Naive thymus-derived CD8-positive, alpha-beta T cell (primary cell): ENCODE results near the gene ATRIP. TPM values are rescaled to one million over a fixed set of nuclear protein-coding genes. Genes with fewer than 3 reads are reported as not detected.
A peak's percentile ranks its signal among the peaks of the same experiment; 100 is the strongest.

Source experiments
- ATAC-seq, 2 donors: fragments of 150-1000 bp; cut with Tn5 transposase in 1 of 2; sonication (Bioruptor Pico), chemical (Tn5 transposase) in 1 of 2; 1 replicate in 1 of 2; 2 replicates in 1 of 2; pipeline ENCODE4 v1.10.0; 2021; ENCODE audit warnings: mild to moderate bottlenecking in 2 of 2, moderate library complexity in 2 of 2
- POLR2A ChIA-PET: fragments of 350-600 bp; sonication (Branson Sonifier 250); formaldehyde crosslinking; loops from one replicate; lab custom pipeline; 2021; ENCODE audit warnings: antibody characterized with exemption; lab: Charles Lee
- DNase-seq, 10 donors: peaks; one replicate each; pipeline versions ENCODE4 v3.0.0 to v3.0.0-alpha.2; 2020 to 2022
- H3K27ac Mint-ChIP-seq, 10 donors: one replicate each; pipeline ENCODE4 v1.8.0; 2020 to 2022; ENCODE audit warnings: mild to moderate bottlenecking in 10 of 10, mixed read lengths in 10 of 10, moderate library complexity in 4 of 10, inconsistent platforms in 1 of 10
- H3K27me3 Mint-ChIP-seq, 5 donors: one replicate each; pipeline ENCODE4 v1.8.0; 2021 to 2022; ENCODE audit warnings: mixed read lengths in 5 of 5
- H3K36me3 Mint-ChIP-seq, 3 donors: one replicate each; pipeline ENCODE4 v1.8.0; 2020 to 2022; ENCODE audit warnings: mixed read lengths in 3 of 3, mild to moderate bottlenecking in 2 of 3, inconsistent platforms in 1 of 3
- H3K4me1 Mint-ChIP-seq, 4 donors: one replicate each; pipeline ENCODE4 v1.8.0; 2021 to 2022; ENCODE audit warnings: mixed read lengths in 4 of 4
- H3K4me3 Mint-ChIP-seq, 10 donors: one replicate each; pipeline ENCODE4 v1.8.0; 2020 to 2022; ENCODE audit warnings: mild to moderate bottlenecking in 10 of 10, mixed read lengths in 10 of 10, moderate library complexity in 6 of 10, inconsistent platforms in 1 of 10
- H3K9me3 Mint-ChIP-seq, 9 donors: one replicate each; pipeline ENCODE4 v1.8.0; 2020 to 2022; ENCODE audit warnings: mixed read lengths in 9 of 9, mild to moderate bottlenecking in 3 of 9, inconsistent platforms in 1 of 9, moderate library complexity in 1 of 9
- polyA plus RNA-seq, 3 donors: library from polyadenylated mRNA; unstranded; fragments of 300-500 nt; fragmentation: Illumina TruSeq; gene quantifications; one replicate each; pipeline ENCODE4 v1.2.3, GENCODE V29; 2021
- total RNA-seq, 8 experiments: library from RNA in 2 of 8; stranded (reverse) in 2 of 8; gene quantifications; one replicate each; pipeline ENCODE4 v1.2.3 and lab custom pipeline; 2021 to 2026

Gene ATRIP
- total and polyA plus RNA-seq, 5 experiments from 2014 or later: 8.9 to 17.5 (median 13.2) TPM

DNA sequence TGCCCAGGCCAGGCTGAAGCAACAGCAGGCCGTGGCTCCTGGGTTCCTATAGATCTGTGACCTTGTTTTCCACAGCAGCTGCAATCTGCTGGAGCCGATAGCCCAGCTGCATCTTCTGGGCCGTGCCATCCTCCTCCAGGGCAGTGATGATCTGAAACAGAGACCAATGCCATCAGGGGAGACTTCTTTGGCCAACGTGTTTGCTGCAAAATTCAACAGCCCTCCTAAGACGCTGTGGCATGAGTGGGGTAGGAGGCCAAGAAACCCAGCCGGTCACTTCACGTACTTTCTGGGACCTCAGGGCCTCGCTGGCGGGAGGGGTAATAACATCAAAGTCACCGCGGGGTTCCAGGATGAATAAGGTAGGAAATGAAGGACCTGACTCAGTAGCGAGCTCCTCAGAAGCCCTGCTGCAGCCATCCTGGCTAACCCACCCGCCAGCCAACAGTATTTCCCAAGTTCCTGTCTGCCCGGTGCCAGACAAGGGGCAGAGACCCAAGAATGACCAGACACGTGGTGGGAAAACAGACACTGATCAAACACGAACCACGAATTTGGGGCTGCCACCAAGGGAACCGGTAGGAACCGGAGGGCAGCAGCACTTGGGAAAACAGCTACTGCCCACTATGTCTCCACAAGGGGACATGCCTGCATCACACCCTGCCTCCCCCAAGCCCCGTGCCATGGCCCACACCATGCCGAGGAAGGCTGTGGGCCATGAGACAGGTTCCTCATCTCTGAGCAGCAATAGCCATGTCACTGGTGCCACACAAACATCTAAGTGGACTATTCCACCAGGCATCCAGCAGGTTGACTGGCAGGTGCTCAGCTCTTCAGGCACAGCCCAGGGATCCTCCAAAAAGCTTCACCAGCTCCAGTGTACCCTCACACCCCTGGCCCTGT lies 41.8 kb upstream of the ATRIP start:
- ATAC-seq: no peak
- POLR2A ChIA-PET: interaction anchor here (0.5 kb wide), 1 partner anchor 54 kb away, joined by 4 read pairs; no protein-coding TSS in a partner anchor
- no peaks in the 10 kb centered on the region for H3K9me3 Mint-ChIP-seq
- no peak overlapping the region for H3K27ac Mint-ChIP-seq
- DNase-seq: peak in 2 of 10 donors; percentile 14 to 18
- peaks cover 0 to 2% (median 0%) of the 10 kb centered on the region in 4 donors for H3K4me1 Mint-ChIP-seq
- H3K36me3 Mint-ChIP-seq: no peaks in the 10 kb centered on the region
- H3K4me3 Mint-ChIP-seq: peak overlapping the region in 1 of 10 donors; percentile 41
- peaks cover 0 to 8% (median 0%) of the 10 kb centered on the region in 5 donors for H3K27me3 Mint-ChIP-seq

GRCh38 chr3:48405343-48405881 lies 41.1 kb upstream of the ATRIP start:
- ATAC-seq (no peak), DNase-seq (peak in 2 of 10 donors; percentile 12 to 60)
- H3K4me1 Mint-ChIP-seq: peaks cover 0 to 2% (median 0%) of the 10 kb centered on the region in 4 donors
- no peaks in the 10 kb centered on the region for H3K36me3 Mint-ChIP-seq
- peak overlapping the region in 1 of 10 donors; percentile 41 for H3K4me3 Mint-ChIP-seq
- POLR2A ChIA-PET: interaction anchor here (0.5 kb wide), 1 partner anchor 53 kb away, joined by 4 read pairs; no protein-coding TSS in a partner anchor
- peak overlapping the region in 2 of 10 donors; percentile 40 to 65 for H3K27ac Mint-ChIP-seq
- no peaks in the 10 kb centered on the region for H3K9me3 Mint-ChIP-seq
- H3K27me3 Mint-ChIP-seq: peaks cover 0 to 7% (median 0%) of the 10 kb centered on the region in 5 donors

- Mint-ChIP-seq H3K4me3 (no peak overlapping the region), H3K27me3 (peaks cover 0 to 1% (median 0%) of the 10 kb centered on the region in 5 donors), H3K27ac (peak overlapping the region in 2 of 10 donors; percentile 34 to 65), H3K4me1 (peaks cover 0 to 2% (median 0%) of the 10 kb centered on the region in 4 donors), H3K9me3 (no peaks in the 10 kb centered on the region), H3K36me3 (no peaks in the 10 kb centered on the region)
- ATAC-seq (no peak), DNase-seq (no peak)
- POLR2A ChIA-PET: no interaction called here
These were observed 40.6 kb upstream of the ATRIP start for GRCh38 chr3:48405971-48406370.

DNA sequence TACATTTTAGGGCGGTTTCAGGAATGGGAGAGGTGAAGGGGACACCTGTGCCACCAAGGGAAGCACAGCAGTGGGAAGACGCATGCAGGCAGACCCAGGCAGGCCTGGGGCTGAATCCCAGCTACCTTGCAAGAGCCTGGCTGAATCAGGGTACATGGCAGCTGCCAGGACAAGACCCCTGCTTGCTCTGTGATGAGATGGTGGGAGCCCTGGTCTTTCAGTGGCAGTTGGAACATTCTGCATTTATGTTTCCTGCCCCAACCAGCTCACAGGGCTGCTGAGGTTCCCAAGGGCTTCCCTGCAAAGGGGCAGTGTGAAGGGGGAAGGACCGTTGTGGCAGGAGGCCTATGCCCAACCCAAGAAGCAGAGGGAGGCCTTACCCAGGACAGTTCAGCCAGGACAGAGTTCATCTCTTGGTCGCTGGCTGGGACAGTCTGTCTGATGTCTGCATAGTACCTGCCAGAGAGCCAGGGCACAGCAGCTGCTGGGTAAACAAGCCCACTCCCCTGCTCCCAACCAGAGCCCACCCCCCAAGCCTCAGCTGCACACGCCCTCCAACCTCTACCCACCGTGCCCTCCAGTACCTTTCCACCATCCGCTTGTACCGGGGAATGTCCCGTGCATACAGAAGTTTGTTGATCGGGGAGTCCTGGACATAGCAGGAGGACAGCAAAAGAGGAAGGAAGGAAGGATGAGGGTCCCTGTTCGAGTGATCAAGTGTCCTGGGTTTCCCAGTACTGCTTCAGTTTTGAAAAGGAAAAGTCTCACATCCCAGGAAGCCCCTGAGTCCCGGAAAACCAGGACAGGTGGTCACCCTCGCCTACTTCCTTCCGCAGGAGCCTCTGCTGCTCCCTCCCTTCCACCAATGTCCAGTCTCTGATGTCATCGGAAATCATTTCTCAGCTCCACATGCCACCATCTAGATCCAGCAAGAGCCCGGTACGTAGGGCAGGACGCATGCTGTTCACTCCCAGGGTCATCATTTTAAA lies 39.8 kb upstream of the ATRIP start:
- Mint-ChIP-seq H3K4me3 (no peak overlapping the region), H3K27ac (peak overlapping the region in 3 of 10 donors; percentile 0 to 68 (median 47))

GRCh38 chr3:48407542-48408099 lies 38.9 kb upstream of the ATRIP start:
- POLR2A ChIA-PET: no interaction called here
- ATAC-seq: no peak
- H3K9me3 Mint-ChIP-seq: no peaks in the 10 kb centered on the region
- peak in 1 of 10 donors; percentile 52 for DNase-seq
- peak overlapping the region in 3 of 10 donors; percentile 0 to 68 (median 43) for H3K27ac Mint-ChIP-seq
- peaks cover 0 to 2% (median 0%) of the 10 kb centered on the region in 4 donors for H3K4me1 Mint-ChIP-seq
- no peaks in the 10 kb centered on the region for H3K36me3 Mint-ChIP-seq
- H3K4me3 Mint-ChIP-seq: no peak overlapping the region
- H3K27me3 Mint-ChIP-seq: no peaks in the 10 kb centered on the region

More for the DNA sequence above, 39.8 kb upstream of the ATRIP start:
- Mint-ChIP-seq H3K9me3 (no peaks in the 10 kb centered on the region), H3K36me3 (no peaks in the 10 kb centered on the region), H3K4me1 (peaks cover 0 to 2% (median 0%) of the 10 kb centered on the region in 4 donors), H3K27me3 (no peaks in the 10 kb centered on the region)
- POLR2A ChIA-PET: no interaction called here
- peak in 1 of 10 donors; percentile 53 for DNase-seq
- ATAC-seq: no peak

DNA sequence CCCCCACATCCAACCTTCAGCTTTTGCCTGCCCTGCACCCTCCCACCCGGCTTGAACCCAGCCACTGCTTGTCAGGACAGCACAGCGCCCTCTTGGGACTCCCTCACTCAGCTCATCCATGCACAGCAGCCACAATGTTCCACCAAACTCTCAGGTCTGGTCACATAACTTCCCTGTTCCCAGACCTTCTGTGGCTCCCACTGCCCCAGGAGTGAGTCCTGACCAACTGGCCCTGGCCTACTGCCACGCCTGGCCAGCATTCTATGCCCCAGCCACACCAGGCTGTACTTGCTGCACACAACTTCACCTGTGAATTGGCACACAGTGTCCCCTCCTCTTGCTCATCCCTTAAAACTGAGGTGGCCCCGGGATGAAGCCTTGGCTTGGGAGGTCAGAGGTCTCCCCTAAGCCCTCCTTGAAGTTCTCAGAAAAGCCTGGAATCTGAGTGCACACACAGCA lies 37.7 kb upstream of the ATRIP start:
- no peaks in the 10 kb centered on the region for H3K27me3 Mint-ChIP-seq
- no peak overlapping the region for H3K27ac Mint-ChIP-seq
- peak in 2 of 10 donors; percentile 0 to 48 for DNase-seq

DNA sequence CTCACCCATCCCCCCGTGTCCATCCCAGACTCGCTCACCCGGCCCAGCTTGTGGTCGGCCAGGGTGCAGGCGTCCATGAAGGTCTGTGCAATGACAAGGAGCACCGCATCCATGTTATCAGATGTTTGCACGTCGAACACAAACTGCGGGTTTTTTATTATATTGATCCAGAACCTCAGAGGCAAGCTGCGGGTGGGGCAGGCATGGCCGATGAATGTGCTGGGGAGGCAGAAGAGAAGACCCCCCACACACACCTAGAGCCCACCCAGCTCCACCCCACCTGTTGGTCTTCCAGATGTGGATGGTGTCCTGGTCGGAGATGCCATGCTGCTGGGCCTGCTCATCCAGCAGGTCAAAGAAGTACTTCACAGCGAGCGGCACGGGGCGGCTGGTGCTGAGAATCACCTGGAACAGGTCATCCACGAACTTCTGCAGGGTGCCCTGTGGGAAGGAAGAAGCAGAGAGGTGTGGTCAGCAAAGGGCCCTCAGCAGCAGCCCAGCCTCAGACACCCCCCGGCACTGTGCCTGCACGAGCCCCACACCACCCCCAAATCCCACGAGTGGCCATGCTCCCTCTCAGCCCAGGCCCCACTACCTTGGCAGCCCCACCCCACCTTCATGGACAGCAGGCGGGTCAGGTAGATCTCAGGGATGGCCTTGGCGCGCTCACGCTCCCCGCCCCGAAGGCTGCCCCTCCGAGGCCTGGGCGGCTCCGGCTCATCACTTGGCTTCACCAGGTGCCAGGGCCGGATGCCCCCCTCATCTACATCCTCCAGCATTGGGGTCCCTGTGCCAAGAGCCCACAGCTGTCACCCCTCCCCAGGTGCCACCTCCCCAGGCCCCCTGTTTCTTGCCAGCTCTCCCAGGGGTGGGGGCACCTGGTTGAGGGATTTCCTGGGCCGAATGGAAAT lies 37.0 kb upstream of the ATRIP start:
- H3K36me3 Mint-ChIP-seq: no peaks in the 10 kb centered on the region

More for the DNA sequence above, 37.7 kb upstream of the ATRIP start:
- Mint-ChIP-seq H3K4me3 (no peak overlapping the region), H3K36me3 (no peaks in the 10 kb centered on the region), H3K4me1 (peaks cover 0 to 2% (median 0%) of the 10 kb centered on the region in 4 donors), H3K9me3 (no peaks in the 10 kb centered on the region)
- ATAC-seq: no peak
- POLR2A ChIA-PET: no interaction called here

GRCh38 chr3:48410205-48411040 lies 36.1 kb upstream of the ATRIP start:
- no peaks in the 10 kb centered on the region for H3K9me3 Mint-ChIP-seq
- H3K4me3 Mint-ChIP-seq: no peak overlapping the region
- POLR2A ChIA-PET: no interaction called here
- H3K27ac Mint-ChIP-seq: no peak overlapping the region
- H3K36me3 Mint-ChIP-seq: no peaks in the 10 kb centered on the region
- H3K27me3 Mint-ChIP-seq: no peaks in the 10 kb centered on the region
- H3K4me1 Mint-ChIP-seq: peaks cover 0 to 2% (median 0%) of the 10 kb centered on the region in 4 donors
- ATAC-seq (no peak), DNase-seq (peak in 1 of 10 donors; percentile 36)

More for the DNA sequence above, 37.0 kb upstream of the ATRIP start:
- POLR2A ChIA-PET: no interaction called here
- Mint-ChIP-seq H3K4me3 (no peak overlapping the region), H3K27me3 (no peaks in the 10 kb centered on the region), H3K4me1 (peaks cover 0 to 2% (median 0%) of the 10 kb centered on the region in 4 donors), H3K9me3 (no peaks in the 10 kb centered on the region), H3K27ac (no peak overlapping the region)
- DNase-seq (peak in 2 of 10 donors; percentile 0 to 43), ATAC-seq (no peak)

DNA sequence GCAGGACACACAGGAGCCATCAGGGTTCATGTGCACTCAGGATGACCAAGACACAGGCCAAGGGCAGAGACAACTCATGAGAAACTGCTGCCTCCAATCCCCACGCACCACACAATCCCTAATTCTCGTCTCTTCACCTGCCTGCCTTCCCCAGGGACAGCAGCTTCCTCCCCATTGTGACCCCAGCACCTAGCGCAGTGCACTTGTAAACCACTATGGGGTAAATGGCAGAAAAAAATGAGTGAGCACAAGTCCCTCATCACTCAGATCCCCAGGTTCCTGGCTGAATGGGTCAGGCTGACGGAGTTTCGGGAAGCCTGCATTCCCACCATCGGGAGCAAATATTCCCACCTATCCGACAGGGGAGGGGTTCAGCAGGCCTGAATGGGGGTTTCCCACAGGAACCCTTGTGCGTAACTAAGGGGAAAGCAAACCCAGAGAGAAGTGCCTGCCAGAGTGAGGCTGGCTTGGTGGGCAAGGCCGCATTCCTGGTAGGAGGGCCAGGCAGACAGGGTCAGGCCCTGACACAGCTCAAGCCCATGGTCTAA lies 35.4 kb upstream of the ATRIP start:
- DNase-seq (no peak), ATAC-seq (no peak)
- H3K9me3 Mint-ChIP-seq: no peaks in the 10 kb centered on the region
- no peak overlapping the region for H3K4me3 Mint-ChIP-seq
- H3K27ac Mint-ChIP-seq: no peak overlapping the region
- no peaks in the 10 kb centered on the region for H3K27me3 Mint-ChIP-seq
- peaks cover 0 to 2% (median 0%) of the 10 kb centered on the region in 4 donors for H3K4me1 Mint-ChIP-seq
- no peaks in the 10 kb centered on the region for H3K36me3 Mint-ChIP-seq
- POLR2A ChIA-PET: no interaction called here
